ENCODE results near the gene LCE1D.

LCE1D gene

DNA sequence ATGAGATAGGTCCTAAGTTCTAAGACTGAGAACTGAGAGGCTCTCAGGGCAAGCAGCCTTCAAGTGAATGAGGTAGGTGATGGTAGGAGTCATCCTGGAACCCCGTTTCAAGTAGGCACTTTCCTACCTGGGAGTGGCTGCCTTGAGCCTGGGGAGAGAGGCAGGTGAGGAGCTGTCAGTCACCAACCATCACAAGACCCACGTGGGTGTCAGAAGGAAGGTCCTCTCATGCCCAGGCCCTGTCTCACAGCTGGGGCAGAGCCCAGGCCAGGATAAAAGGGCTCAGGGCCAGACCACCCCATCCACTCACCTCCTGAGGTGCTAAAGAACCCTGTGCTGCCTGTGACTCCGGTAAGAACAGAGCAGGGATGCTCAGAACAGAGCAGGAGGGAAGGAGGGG is at the start of gene LCE1D:
Gene LCE1D, plus strand, starts transcription at position 301 of the 400 bp plus-strand sequence. CDS start 1,074 bp downstream, outside the sequence.
- no peak within 1 kb of the TSS for H3K4me3 Mint-ChIP-seq
- no peaks in the 10 kb centered on the region for H3K4me1 Mint-ChIP-seq
- ATAC-seq (replicated peaks) (no peak), DNase-seq (no peak)
- peaks cover 14 to 15% of the 10 kb centered on the region in 2 donors for H3K27me3 Mint-ChIP-seq
- no peak within 1 kb of the TSS for H3K27ac Mint-ChIP-seq
- H3K9me3 Mint-ChIP-seq = peaks cover 0 to 4% of the 10 kb centered on the region in 2 donors
- no peaks in the 10 kb centered on the region for H3K36me3 Mint-ChIP-seq

DNA sequence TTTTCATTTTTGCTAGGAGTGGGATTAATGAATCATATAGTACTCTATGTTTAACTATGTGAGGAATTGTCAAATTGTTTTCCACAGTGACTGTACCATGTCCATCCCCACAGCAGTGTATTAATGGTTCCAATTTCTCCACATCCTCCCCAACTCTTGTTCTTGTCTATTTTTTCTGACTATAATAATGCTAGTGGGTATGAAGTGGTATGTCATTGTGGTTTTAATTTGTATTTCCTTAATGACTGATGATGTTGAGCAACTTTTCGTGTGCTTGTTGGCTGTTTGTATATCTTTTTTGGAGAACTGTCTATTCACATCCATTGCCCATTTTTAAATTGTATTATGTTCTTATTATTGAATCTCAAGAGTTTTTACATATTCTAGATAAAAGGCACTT is 48.7 kb upstream of the LCE1D start:
- Mint-ChIP-seq H3K27me3 (peaks cover 29 to 38% of the 10 kb centered on the region in 2 donors), H3K9me3 (no peaks in the 10 kb centered on the region), H3K4me1 (no peaks in the 10 kb centered on the region), H3K27ac (no peak overlapping the region), H3K36me3 (no peaks in the 10 kb centered on the region), H3K4me3 (no peak overlapping the region)
- DNase-seq (no peak), ATAC-seq (replicated peaks) (no peak)

DNA sequence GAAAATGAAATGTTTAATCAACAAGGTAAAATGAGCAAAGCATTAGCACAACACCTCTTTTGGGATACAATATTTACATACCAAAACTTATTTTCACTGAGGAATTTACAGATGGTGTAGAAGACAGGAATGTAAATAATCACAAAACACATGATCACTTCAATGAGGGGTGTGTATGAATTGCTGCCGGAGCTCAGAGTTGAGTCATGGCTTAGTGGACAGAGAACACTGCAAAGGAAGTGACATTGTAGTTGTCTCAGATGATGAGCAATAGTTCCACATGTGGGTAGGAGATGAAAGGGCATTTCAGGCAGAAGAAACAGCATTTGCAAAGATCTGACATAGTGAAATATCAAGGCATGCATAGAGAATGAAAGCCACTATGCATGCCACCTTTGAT is 44.3 kb upstream of the LCE1D start:
- no peak for ATAC-seq (replicated peaks)
- H3K27me3 Mint-ChIP-seq = peaks cover 29 to 47% of the 10 kb centered on the region in 2 donors

DNA sequence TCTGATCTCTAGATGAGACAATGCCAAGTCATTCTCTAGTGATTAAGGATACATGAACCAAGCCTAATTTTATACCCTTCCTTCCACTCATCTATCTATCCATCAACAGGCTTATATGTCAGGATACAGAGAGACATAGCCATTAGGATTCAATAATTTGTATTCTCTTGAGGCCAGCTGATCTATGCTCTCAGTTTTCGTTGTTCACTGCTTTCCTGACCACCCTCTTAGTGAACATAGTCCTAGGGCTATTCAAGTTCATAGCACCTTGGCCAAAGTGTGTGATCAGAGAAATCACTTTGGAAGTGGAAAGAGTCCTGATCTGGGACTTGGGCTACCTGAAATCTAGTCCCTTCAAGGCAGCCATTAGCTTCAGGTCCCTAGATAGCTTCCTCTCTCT is 42.9 kb upstream of the LCE1D start:
- Mint-ChIP-seq H3K4me3 (no peak overlapping the region), H3K27ac (no peak overlapping the region), H3K4me1 (no peaks in the 10 kb centered on the region), H3K27me3 (peaks cover 29 to 43% of the 10 kb centered on the region in 2 donors), H3K9me3 (no peaks in the 10 kb centered on the region), H3K36me3 (no peaks in the 10 kb centered on the region)
- DNase-seq = no peak
- no peak for ATAC-seq (replicated peaks)

More for the DNA sequence above, 44.3 kb upstream of the LCE1D start:
- Mint-ChIP-seq H3K9me3 (no peaks in the 10 kb centered on the region), H3K4me3 (no peak overlapping the region), H3K4me1 (no peaks in the 10 kb centered on the region), H3K36me3 (no peaks in the 10 kb centered on the region), H3K27ac (no peak overlapping the region)
- DNase-seq = no peak

- no peak for DNase-seq
- H3K4me1 Mint-ChIP-seq = no peaks in the 10 kb centered on the region
- H3K27ac Mint-ChIP-seq = no peak overlapping the region
- no peaks in the 10 kb centered on the region for H3K9me3 Mint-ChIP-seq
- H3K4me3 Mint-ChIP-seq = no peak overlapping the region
- H3K27me3 Mint-ChIP-seq = peaks cover 29 to 30% of the 10 kb centered on the region in 2 donors
- no peak for ATAC-seq (replicated peaks)
- no peaks in the 10 kb centered on the region for H3K36me3 Mint-ChIP-seq
Observed at GRCh38 chr1:152756872-152757271, 39.6 kb upstream of the LCE1D start.

DNA sequence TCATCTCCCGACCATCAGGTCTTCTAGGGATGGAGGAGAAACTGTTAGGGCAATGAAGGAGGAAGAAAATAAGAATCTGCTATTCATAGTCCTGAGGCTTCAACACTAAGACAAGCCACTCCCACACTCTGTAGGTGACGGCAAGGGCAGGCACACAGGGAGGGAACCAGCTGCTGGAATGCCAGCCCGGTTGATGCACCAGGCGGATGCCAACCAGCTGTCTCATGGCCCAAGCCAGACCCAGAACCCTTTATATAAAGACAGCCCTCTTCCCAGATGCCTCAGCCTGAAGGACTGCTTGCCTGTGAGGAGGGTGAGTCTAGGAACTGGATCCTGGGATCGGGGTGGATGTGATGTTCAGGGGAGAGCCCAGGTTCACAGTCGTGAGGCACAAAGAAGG is 38.8 kb upstream of the LCE1D start, which contains the start of gene KPRP:
Gene KPRP, plus strand, starts transcription at position 279 of the 400 bp plus-strand sequence. CDS start 1,564 bp downstream, outside the sequence.
- Mint-ChIP-seq H3K9me3 (no peaks in the 10 kb centered on the region), H3K27ac (no peak within 1 kb of the TSS), H3K36me3 (no peaks in the 10 kb centered on the region), H3K27me3 (peaks cover 22 to 24% of the 10 kb centered on the region in 2 donors), H3K4me1 (no peaks in the 10 kb centered on the region), H3K4me3 (no peak within 1 kb of the TSS)
- no peak for ATAC-seq (replicated peaks)
- no peak for DNase-seq

DNA sequence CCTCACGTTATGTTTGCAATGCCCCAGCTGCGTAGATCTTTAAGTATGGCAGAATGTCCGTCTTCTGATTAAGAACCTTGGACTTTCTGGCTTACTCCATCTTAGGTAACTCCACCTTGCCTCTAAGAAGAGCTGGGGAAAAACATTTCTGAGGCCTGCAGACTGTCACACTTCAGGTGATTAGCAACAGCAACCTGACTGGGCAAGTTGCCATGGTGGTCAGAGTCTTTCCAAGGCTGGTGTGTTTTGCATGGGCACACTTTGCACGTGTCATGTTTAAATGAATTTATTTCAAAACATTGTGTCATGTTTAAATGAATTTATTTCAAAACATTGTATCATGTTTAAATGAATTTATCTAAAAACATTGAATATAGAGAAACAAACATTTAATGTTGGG is 37.9 kb upstream of the LCE1D start:
- no peak for ATAC-seq (replicated peaks)
- H3K4me1 Mint-ChIP-seq = no peaks in the 10 kb centered on the region
- H3K27ac Mint-ChIP-seq = no peak overlapping the region
- H3K36me3 Mint-ChIP-seq = no peaks in the 10 kb centered on the region
- DNase-seq = no peak
- no peak overlapping the region for H3K4me3 Mint-ChIP-seq
- no peaks in the 10 kb centered on the region for H3K9me3 Mint-ChIP-seq
- peaks cover 16 to 22% of the 10 kb centered on the region in 2 donors for H3K27me3 Mint-ChIP-seq

GRCh38 chr1:152759453-152760173 is 36.9 kb upstream of the LCE1D start:
- Mint-ChIP-seq H3K36me3 (no peaks in the 10 kb centered on the region), H3K4me3 (no peak overlapping the region), H3K4me1 (no peaks in the 10 kb centered on the region), H3K27ac (no peak overlapping the region), H3K27me3 (peaks cover 18 to 20% of the 10 kb centered on the region in 2 donors), H3K9me3 (no peaks in the 10 kb centered on the region)
- DNase-seq (no peak), ATAC-seq (replicated peaks) (no peak)

GRCh38 chr1:152760551-152761190 is 35.9 kb upstream of the LCE1D start:
- no peaks in the 10 kb centered on the region for H3K9me3 Mint-ChIP-seq
- no peaks in the 10 kb centered on the region for H3K4me1 Mint-ChIP-seq
- no peaks in the 10 kb centered on the region for H3K36me3 Mint-ChIP-seq
- no peak overlapping the region for H3K4me3 Mint-ChIP-seq
- H3K27me3 Mint-ChIP-seq = peaks cover 15 to 20% of the 10 kb centered on the region in 2 donors
- ATAC-seq (replicated peaks) (no peak), DNase-seq (no peak)
- no peak overlapping the region for H3K27ac Mint-ChIP-seq

GRCh38 chr1:152761609-152762213 is 34.8 kb upstream of the LCE1D start:
- no peak for ATAC-seq (replicated peaks)
- DNase-seq = no peak
- no peaks in the 10 kb centered on the region for H3K4me1 Mint-ChIP-seq
- no peaks in the 10 kb centered on the region for H3K9me3 Mint-ChIP-seq
- H3K27me3 Mint-ChIP-seq = peaks cover 11 to 12% of the 10 kb centered on the region in 2 donors
- no peak overlapping the region for H3K4me3 Mint-ChIP-seq
- H3K36me3 Mint-ChIP-seq = no peaks in the 10 kb centered on the region
- no peak overlapping the region for H3K27ac Mint-ChIP-seq

GRCh38 chr1:152768847-152769533 is 27.5 kb upstream of the LCE1D start:
- no peak for ATAC-seq (replicated peaks)
- DNase-seq = no peak
- Mint-ChIP-seq H3K9me3 (peaks cover 4% of the 10 kb centered on the region in 2 donors), H3K4me3 (no peak overlapping the region), H3K4me1 (no peaks in the 10 kb centered on the region), H3K27ac (no peak overlapping the region), H3K27me3 (peaks cover 9 to 15% of the 10 kb centered on the region in 2 donors), H3K36me3 (no peaks in the 10 kb centered on the region)

- Mint-ChIP-seq H3K9me3 (peaks cover 4% of the 10 kb centered on the region in 2 donors), H3K4me1 (no peaks in the 10 kb centered on the region), H3K4me3 (no peak overlapping the region), H3K27me3 (peaks cover 14 to 16% of the 10 kb centered on the region in 2 donors), H3K36me3 (no peaks in the 10 kb centered on the region), H3K27ac (no peak overlapping the region)
- ATAC-seq (replicated peaks) (no peak), DNase-seq (no peak)
Observed at GRCh38 chr1:152770411-152770810, 26.1 kb upstream of the LCE1D start.

DNA sequence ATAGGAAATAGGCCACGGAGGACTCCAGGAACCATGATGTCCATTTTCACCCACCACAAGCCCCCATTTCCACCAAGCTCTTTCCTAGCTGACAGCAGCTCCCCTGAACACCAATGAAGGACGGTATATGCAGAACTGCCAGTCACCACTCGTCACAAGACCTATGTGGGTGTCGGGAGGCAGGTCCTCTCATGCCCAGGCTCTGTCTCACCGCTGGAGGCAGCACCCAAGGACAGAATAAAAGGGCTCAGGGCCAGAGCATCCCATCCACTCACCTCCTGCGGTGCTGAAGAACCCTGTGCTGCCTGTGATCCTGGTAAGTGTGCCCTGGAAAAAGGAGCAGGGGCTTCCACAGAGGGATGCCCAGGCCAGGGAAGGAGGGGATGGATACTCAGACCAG is 21.6 kb upstream of the LCE1D start, which contains the start of gene LCE1F:
Gene LCE1F, plus strand, starts transcription at position 266 of the 400 bp plus-strand sequence. CDS start 1,232 bp downstream, outside the sequence.
- H3K27ac Mint-ChIP-seq = no peak within 1 kb of the TSS
- H3K9me3 Mint-ChIP-seq = peaks cover 4% of the 10 kb centered on the region in 2 donors
- ATAC-seq (replicated peaks) (no peak), DNase-seq (no peak)
- no peak within 1 kb of the TSS for H3K4me3 Mint-ChIP-seq
- no peaks in the 10 kb centered on the region for H3K36me3 Mint-ChIP-seq
- H3K27me3 Mint-ChIP-seq = peaks cover 10 to 22% of the 10 kb centered on the region in 2 donors
- no peaks in the 10 kb centered on the region for H3K4me1 Mint-ChIP-seq

GRCh38 chr1:152776361-152776760 is 20.2 kb upstream of the LCE1D start:
- DNase-seq (no peak), ATAC-seq (replicated peaks) (no peak)
- Mint-ChIP-seq H3K27me3 (peaks cover 14 to 17% of the 10 kb centered on the region in 2 donors), H3K9me3 (peaks cover 2 to 4% of the 10 kb centered on the region in 2 donors), H3K27ac (no peak overlapping the region), H3K4me3 (no peak overlapping the region), H3K36me3 (no peaks in the 10 kb centered on the region), H3K4me1 (no peaks in the 10 kb centered on the region)
